HepG2 (cell line): Measurements from ENCODE around the gene ANKRD12. TPM values are rescaled to one million over a fixed set of nuclear protein-coding genes. Genes with fewer than 3 reads are reported as not detected.

ENCODE experiments used
- ARNTL ChIP-seq: sonication (generic); formaldehyde crosslinking; IDR thresholded peaks from 2 replicates; pipeline ENCODE4 v1.4.0; 2020; ENCODE audit warnings: mild to moderate bottlenecking, missing genetic modification reagents
- ATF4 ChIP-seq, 2 experiments: fragments of 450-650 bp in 1 of 2; sonication (generic) in 1 of 2; formaldehyde crosslinking; IDR thresholded peaks; 2 replicates each; pipeline versions ENCODE4 v1.5.0 to v1.8.0; 2020 to 2022; ENCODE audit warnings: mild to moderate bottlenecking in 1 of 2, missing genetic modification reagents in 1 of 2
- ATF6 ChIP-seq: sonication (generic); formaldehyde crosslinking; conservative IDR thresholded peaks from 2 replicates; pipeline ENCODE4 v1.4.0; 2020; ENCODE audit warnings: missing genetic modification reagents
- E2F2 ChIP-seq: sonication (generic); formaldehyde crosslinking; IDR thresholded peaks from 2 replicates; pipeline ENCODE4 v1.4.0; 2020; ENCODE audit warnings: missing genetic modification reagents, borderline replicate concordance
- HOXA3 ChIP-seq: sonication (generic); formaldehyde crosslinking; IDR thresholded peaks from 2 replicates; pipeline ENCODE4 v1.5.0; 2020; ENCODE audit warnings: missing genetic modification reagents
- SKI ChIP-seq: fragments of 450-650 bp; IDR thresholded peaks from one replicate; pipeline ENCODE4 v1.6.1; 2018; ENCODE audit warnings: mild to moderate bottlenecking; ENCODE audit not compliant: partially characterized antibody
- TBX3 ChIP-seq: fragments of 450-650 bp; IDR thresholded peaks from 2 replicates; pipeline ENCODE4 v1.6.1; 2017; ENCODE audit warnings: antibody characterized with exemption, mild to moderate bottlenecking, inconsistent platforms, borderline replicate concordance
- ZBTB49 ChIP-seq: sonication (generic); formaldehyde crosslinking; IDR thresholded peaks from 2 replicates; pipeline ENCODE4 v1.4.0; 2020; ENCODE audit warnings: missing genetic modification reagents, borderline replicate concordance
- ZC3H13 ChIP-seq: sonication (generic); formaldehyde crosslinking; IDR thresholded peaks from 2 replicates; pipeline ENCODE4 v1.8.1; 2023; ENCODE audit warnings: mild to moderate bottlenecking, missing genetic modification reagents, moderate library complexity
- ZIK1 ChIP-seq: sonication (generic); formaldehyde crosslinking; IDR thresholded peaks from 2 replicates; pipeline ENCODE4 v1.5.0; 2020; ENCODE audit warnings: mild to moderate bottlenecking, low read depth, missing genetic modification reagents, borderline replicate concordance
- ZNF513 ChIP-seq: sonication (generic); formaldehyde crosslinking; conservative IDR thresholded peaks from 2 replicates; pipeline ENCODE4 v1.5.0; 2020; ENCODE audit warnings: missing genetic modification reagents
- ZSCAN20 ChIP-seq: sonication (generic); formaldehyde crosslinking; IDR thresholded peaks from 2 replicates; pipeline ENCODE4 v1.4.0; 2020; ENCODE audit warnings: missing genetic modification reagents, mild to moderate bottlenecking, borderline replicate concordance
- polyA plus RNA-seq, 8 experiments: library from polyadenylated mRNA; depleted of rRNA in 3 of 8; stranded (reverse) in 7 of 8; unstranded in 1 of 8; fragments of >200 nt; fragmentation: Illumina TruSeq in 4 of 8; extraction: Trizol in 4 of 8; gene quantifications; 2 replicates each; pipeline versions ENCODE4 v1.2.1 to v1.2.3, GENCODE V29; 2011 to 2016; ENCODE audit warnings: low read depth in 4 of 8, missing spikeins in 1 of 8, mixed read lengths in 1 of 8; ENCODE audit not compliant: insufficient read depth in 1 of 8
- total RNA-seq, 5 experiments: library from RNA; depleted of rRNA; stranded (reverse); fragments of >200 nt; fragmentation: Illumina TruSeq; extraction: Trizol; gene quantifications; 2 replicates each; pipeline ENCODE4 v1.2.3, GENCODE V29; 2016; ENCODE audit warnings: low read depth in 1 of 5
- TF ChIP-seq, protein P1 (sequence below), 2 experiments: IDR thresholded peaks; 2 replicates each; pipeline ENCODE4 v1.6.1; 2011 to 2012; ENCODE audit warnings: low read length in 2 of 2, borderline replicate concordance in 1 of 2, low read depth in 1 of 2, mild to moderate bottlenecking in 1 of 2, moderate library complexity in 1 of 2

ANKRD12 gene
- total and polyA plus RNA-seq, 2 of the 13 experiments (the other 11 are each of a cell fraction or from before 2014, with no cell fraction given): 6.0 to 23.2 TPM

DNA sequence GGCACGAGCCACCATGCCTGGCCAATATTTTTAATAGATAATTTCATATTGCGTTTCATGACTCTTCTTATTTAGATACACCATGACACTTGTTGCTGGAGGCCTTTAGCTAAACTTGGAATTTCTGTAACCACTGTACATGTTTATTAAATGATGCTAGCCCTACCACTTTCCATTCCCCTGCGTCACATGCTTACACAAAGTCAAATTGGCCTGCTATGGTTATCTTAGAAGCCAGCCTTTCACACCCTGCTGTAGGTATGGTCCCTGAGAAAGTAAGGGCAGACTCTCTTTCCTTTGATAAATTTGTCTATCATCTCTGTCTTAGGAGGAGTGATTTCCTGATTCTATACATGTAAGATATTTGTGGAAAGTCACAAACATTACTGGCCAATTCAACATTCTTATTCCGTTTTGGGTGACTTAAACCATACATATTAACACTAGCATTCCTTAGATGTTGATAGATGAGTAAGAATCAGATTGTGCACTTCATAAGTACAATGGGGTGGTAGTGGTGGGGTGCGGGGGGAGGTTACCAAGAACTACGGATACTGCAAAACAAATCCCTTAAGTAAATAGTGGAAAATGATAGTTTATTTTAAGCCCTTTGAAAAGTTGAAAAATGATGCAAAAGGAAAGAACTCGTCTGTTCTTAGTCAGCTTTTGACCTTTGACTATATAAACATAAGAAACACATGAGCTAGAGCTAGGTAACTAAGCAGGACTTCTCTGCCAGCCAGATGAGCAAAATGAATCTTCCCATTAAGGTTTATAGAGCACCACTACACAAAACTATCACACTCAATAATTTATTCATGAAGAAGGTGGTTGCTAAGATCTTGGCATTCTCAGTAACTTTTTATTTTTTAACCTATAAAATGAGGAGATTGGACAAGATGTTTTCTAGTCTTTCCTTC lies 42.0 kb upstream of the ANKRD12 start (continued):
- no peak for TF ChIP-seq ZNF513
- peak; percentile 23 for TF ChIP-seq SKI
- TF ChIP-seq ARNTL (CRISPR knock-in tag): no peak
- no peak for TF ChIP-seq ZIK1 (CRISPR knock-in tag)
- TF ChIP-seq ZBTB49 (CRISPR knock-in tag): no peak
- TF ChIP-seq, protein P1, sequence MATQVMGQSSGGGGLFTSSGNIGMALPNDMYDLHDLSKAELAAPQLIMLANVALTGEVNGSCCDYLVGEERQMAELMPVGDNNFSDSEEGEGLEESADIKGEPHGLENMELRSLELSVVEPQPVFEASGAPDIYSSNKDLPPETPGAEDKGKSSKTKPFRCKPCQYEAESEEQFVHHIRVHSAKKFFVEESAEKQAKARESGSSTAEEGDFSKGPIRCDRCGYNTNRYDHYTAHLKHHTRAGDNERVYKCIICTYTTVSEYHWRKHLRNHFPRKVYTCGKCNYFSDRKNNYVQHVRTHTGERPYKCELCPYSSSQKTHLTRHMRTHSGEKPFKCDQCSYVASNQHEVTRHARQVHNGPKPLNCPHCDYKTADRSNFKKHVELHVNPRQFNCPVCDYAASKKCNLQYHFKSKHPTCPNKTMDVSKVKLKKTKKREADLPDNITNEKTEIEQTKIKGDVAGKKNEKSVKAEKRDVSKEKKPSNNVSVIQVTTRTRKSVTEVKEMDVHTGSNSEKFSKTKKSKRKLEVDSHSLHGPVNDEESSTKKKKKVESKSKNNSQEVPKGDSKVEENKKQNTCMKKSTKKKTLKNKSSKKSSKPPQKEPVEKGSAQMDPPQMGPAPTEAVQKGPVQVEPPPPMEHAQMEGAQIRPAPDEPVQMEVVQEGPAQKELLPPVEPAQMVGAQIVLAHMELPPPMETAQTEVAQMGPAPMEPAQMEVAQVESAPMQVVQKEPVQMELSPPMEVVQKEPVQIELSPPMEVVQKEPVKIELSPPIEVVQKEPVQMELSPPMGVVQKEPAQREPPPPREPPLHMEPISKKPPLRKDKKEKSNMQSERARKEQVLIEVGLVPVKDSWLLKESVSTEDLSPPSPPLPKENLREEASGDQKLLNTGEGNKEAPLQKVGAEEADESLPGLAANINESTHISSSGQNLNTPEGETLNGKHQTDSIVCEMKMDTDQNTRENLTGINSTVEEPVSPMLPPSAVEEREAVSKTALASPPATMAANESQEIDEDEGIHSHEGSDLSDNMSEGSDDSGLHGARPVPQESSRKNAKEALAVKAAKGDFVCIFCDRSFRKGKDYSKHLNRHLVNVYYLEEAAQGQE (IDR thresholded peaks at IDR 0.05; ENCODE audit: borderline replicate concordance in 1 of 2, low read depth in 1 of 2, low read length in 2 of 2): no peak
- peak; percentile 65; the same call in 1 of the 2 replicates for TF ChIP-seq TBX3
- TF ChIP-seq ATF4 (CRISPR knock-in tag; IDR thresholded peaks at IDR 0.05): peak in 1 of 2 experiments; percentile 67; a peak in 1 of 4 replicates
- TF ChIP-seq E2F2 (CRISPR knock-in tag): no peak
- TF ChIP-seq ATF6: no peak
- TF ChIP-seq ZSCAN20 (CRISPR knock-in tag): no peak
- peak; percentile 9; the same call in 1 of the 2 replicates for TF ChIP-seq HOXA3 (CRISPR knock-in tag)
- no peak for TF ChIP-seq ZC3H13 (CRISPR knock-in tag)
